DOHH2 (cell line): ENCODE data around the gene MAD2L1BP.

ENCODE experiments used
- EZH2phosphoT487 ChIP-seq: fragments of 200-600 bp; sonication (generic); IDR thresholded peaks from 2 replicates; pipeline ENCODE4 v1.6.1; 2017; ENCODE audit warnings: borderline replicate concordance, mild to moderate bottlenecking, antibody characterized with exemption, low read length, moderate library complexity, mixed read lengths
- TF ChIP-seq, protein P1 (sequence below): fragments of 200-600 bp; sonication (generic); IDR thresholded peaks from one replicate; pipeline ENCODE4 v1.5.1; 2014; ENCODE audit warnings: antibody characterized with exemption, mild to moderate bottlenecking, low read depth, low read length; ENCODE audit not compliant: poor library complexity, severe bottlenecking

DNA sequence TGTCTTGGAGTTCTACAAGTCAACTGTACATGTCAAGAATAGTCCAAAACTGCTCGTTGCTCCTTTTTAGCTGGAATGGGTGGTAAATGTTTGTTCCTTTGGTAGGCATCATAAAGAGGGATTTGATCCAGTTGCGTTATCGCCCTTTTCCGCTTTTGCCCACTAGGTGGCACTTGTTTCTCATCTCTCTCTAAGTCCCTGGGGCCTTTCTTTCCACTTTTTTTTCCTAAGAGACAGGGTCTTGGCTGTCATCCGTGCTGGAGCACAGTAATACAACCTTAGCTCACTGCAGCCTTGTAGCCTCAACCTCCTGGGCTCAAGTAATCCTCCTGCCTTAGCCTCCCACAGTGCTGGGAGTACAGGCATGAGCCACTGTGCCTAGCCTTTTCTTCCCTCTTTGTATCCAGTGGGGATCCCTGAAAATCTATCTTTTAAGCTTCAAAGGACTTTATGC, 27.3 kb upstream of the MAD2L1BP start:
- TF ChIP-seq, protein P1, sequence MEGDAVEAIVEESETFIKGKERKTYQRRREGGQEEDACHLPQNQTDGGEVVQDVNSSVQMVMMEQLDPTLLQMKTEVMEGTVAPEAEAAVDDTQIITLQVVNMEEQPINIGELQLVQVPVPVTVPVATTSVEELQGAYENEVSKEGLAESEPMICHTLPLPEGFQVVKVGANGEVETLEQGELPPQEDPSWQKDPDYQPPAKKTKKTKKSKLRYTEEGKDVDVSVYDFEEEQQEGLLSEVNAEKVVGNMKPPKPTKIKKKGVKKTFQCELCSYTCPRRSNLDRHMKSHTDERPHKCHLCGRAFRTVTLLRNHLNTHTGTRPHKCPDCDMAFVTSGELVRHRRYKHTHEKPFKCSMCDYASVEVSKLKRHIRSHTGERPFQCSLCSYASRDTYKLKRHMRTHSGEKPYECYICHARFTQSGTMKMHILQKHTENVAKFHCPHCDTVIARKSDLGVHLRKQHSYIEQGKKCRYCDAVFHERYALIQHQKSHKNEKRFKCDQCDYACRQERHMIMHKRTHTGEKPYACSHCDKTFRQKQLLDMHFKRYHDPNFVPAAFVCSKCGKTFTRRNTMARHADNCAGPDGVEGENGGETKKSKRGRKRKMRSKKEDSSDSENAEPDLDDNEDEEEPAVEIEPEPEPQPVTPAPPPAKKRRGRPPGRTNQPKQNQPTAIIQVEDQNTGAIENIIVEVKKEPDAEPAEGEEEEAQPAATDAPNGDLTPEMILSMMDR = peak; percentile 94
- no peak for TF ChIP-seq EZH2phosphoT487
